Left kidney (tissue), 2 donors: ENCODE data around the gene ASPSCR1. TPM values are rescaled to one million over a fixed set of nuclear protein-coding genes. Genes with fewer than 3 reads are reported as not detected.

Experiments
- DNase-seq: peaks from one replicate; pipeline ENCODE4 v3.0.0-alpha.2; 2013
- polyA plus RNA-seq: library from polyadenylated mRNA; unstranded; fragments of 120-200 nt; gene quantifications from one replicate; pipeline ENCODE4 v1.2.1, GENCODE V29; 2013; ENCODE audit not compliant: insufficient read length

The ASPSCR1 gene
- polyA plus RNA-seq, 1 donor = 25.3 TPM

DNA sequence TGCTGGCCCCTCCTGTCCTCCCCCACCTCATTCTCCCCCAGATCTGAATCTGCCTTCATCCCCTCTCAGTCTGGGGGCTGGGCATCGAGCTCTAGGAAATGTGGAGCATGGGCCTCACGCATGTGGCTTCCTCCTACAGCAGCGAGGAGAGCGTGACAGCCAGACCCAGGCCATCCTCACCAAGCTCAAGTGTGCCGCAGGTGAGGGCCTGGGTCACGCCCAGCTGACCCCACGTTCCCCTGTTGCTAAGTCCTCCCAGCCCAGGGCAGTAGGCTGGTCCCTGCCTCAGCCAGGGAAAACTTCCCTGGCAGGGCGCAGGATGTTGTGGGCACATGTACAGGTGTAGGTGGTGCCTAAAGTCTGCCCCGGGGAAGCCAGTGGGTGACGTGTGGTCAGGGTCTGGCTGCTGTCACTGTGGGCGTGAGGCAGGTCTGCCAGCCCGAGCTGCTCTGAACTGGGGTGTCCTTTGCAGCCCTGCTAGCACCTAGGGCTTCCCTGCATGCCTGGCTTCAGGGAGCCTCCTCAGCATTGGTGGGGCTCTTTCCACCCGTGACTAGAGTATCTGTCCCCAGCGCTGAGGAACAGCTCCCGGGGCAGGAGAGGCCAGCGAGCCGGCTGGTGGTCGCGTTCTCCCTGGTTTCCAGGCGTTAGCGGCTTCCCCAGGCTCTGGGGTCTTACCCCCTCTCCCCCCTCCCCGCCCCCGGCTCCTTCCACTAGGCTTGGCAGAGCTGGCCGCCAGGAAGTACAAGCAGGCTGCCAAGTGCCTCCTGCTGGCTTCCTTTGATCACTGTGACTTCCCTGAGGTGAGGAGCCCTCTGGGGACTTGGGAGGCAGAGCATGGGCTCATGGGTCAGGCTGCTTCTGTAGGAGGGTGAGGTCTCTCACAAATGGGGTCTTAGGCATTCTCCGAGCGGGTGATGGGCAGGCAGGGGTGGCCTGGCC is 77.9 kb downstream of the ASPSCR1 start:
- no peak for DNase-seq

DNA sequence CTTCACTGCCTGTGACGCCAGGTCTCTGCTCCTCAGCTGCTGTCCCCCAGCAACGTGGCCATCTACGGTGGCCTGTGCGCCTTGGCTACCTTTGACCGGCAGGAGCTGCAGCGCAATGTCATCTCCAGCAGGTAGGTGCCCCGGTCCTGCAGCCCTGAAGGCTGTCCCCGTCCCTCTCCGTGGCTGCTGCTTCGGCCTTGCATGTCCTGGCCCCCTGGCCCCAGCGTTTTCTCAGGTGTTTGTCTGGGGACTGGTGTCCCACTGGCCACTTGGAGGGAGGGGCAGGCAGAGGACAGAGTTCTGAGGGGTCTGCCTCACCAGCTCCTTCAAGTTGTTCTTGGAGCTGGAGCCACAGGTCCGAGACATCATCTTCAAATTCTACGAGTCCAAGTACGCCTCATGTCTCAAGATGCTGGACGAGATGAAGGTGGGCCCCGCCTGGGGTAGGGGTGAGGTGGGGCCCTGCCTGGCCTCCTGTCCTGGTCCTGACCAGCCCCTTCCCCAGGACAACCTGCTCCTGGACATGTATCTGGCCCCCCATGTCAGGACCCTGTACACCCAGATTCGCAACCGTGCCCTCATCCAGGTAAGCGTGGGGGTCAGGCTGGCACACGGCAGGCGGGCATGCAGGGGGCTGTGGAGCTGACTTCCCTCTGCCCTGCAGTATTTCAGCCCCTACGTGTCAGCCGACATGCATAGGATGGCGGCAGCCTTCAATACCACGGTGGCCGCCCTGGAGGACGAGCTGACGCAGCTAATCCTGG is 78.7 kb downstream of the ASPSCR1 start:
- no peak for DNase-seq

DNA sequence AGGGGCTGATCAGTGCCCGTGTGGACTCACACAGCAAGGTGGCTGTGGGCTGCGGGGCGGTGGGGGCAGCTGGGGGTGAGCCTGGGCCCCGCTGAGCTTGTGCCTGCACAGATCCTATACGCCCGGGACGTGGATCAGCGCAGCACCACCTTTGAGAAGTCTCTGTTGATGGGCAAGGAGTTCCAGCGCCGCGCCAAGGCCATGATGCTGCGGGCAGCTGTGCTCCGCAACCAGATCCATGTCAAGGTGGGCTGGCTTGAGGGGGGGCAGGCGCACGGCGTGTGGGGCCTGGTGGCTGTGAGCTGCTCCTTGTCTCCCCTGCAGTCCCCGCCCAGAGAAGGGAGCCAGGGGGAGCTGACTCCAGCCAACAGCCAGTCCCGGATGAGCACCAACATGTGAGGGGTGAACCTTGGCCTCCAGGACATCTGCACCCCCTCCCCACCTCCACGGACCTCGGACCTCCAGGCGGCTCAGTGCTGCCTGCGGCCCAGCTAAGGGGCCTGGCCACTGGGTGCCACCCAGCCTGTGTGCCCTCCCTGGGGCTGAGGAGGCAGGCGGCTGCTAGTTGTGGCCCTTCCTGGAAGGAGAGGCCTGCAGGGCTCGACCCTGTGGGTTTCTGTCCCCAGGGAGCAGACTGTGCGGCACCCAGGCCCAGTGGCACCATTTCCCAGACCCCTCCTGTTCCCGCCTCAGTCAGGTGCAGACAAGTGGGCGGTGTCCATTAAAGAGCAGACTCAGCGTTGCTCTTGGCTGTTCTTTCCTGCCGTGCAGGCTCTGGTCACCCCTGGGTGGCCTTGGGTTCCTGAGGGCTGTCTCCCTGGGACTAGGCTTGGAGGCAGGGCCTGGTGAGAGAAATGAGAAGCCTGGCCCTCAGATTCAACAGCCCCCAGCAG is 79.5 kb downstream of the ASPSCR1 start:
- DNase-seq = no peak

DNA sequence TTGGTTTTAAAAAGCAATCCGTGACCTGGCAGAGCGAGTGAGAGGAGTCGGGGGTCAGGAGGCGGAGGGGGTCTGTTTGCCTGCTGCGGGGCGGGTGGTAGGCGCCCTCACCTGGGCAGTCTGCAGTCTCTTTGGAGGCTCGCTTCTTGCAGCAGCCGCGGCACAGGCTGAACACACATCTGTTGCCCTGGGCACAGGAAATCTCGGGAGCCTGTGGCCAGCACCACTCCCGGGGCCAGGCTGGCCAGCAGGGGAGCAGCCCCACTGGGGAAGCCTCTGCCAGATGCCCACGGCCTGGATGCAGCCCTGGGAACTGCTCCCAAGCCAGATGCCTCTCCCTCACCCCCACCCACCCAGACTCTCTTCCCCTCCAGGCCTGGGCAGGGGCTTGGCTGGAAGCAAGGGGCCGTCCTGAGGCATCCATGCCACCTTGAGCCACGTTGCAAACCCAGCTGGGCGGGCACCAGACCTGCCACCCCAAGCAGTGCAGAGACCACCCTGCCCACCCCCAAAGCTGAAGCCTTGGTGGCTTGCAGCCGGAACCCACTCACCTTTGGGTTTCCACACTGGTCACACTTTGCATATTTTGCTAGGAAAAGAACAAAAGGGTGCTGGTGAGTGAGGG is 80.9 kb downstream of the ASPSCR1 start:
- DNase-seq = no peak

DNA sequence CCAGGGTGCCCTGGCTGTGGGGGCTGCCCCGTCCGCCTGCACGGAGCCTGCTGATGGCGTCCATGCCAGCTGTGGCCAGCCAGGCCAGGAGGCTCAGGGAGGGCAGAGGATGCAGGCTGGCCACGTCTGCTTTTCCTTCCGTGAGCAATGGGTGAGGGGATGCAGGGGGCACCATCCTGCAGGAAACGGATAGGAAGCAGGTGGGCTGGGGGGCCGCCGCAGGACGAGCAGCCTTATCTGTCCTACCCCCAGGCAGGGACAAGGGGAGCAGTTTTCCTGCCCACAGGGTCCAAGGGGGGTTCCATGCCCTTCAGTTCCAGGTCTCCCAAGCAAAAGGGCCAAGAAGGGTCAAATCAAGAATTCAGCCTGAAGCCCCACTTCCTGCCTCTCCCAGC is 81.4 kb downstream of the ASPSCR1 start:
- no peak for DNase-seq

DNA sequence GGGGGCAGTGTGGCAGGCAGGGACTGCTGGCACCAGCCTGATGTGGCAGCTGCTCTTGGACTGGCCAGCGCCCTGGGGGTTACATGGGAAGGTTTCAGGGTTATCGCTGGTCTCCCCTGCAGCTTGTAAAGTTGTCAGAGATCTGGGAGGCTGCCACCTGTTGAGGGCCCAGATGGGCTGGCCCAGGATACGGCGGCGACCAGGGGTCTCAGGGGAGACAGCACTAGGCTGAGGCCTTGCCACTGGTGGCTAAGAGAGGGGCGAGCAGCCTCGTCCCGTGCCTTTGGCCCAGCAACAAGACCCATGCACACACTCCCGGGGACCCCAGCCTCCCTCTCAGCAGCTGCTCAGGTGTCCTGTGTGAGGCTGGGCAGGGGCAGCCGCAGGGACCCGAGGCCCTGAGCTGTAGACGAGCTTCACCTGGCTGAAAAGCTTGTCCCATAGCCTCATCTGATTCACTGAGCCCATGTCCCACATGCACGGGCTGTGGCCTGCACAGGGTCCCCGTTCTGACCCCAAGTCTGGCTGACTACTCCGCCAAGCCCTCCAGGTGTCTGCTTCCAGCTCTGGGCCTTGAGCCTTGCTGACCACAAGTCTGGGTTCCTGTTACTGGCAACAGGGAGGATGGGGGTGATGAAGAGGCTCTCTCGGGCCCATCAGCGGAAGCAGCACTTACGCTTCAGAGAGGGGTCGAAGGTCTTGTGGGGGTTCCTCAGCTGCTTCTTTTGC is 82.0 kb downstream of the ASPSCR1 start:
- no peak for DNase-seq

DNA sequence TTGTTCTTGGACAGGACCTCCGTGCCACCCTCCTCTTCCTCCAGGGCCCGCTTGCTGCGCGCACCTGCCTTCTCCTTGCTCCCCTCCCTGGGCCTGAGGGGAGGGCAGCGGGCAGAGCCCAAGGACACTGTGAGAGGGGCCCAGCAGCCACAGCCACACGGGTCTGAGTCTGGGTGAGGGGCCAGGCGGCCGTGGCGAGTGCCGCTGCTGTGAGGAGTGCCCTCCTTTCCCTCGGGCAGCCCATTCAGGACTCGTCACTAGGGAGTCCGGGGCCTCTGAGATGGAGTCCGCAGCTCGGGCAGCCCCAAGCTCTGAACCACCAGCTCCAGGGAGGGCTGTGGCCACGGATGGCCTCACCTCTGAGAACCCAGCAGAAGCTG is 82.6 kb downstream of the ASPSCR1 start:
- DNase-seq = no peak

DNA sequence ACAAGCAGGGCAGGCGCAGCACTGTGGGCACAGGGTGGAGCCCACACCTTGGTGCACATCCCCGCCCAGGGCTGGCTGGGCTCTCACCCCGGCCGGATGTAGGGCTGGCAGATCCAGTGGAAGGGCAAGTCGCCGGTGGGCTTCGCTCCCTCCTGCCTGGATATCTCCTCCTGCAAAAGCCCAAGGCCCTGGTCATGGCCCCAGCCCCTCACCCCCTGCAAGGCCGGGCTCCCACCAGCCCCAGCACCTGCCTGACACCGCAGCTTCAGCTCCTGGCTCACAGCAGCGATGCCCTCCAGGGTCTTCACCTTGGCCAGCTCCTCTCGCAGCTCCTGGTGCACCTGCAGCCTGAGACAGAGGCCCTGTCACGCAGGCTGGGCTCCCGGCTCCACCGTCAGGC is 83.2 kb downstream of the ASPSCR1 start:
- no peak for DNase-seq

DNA sequence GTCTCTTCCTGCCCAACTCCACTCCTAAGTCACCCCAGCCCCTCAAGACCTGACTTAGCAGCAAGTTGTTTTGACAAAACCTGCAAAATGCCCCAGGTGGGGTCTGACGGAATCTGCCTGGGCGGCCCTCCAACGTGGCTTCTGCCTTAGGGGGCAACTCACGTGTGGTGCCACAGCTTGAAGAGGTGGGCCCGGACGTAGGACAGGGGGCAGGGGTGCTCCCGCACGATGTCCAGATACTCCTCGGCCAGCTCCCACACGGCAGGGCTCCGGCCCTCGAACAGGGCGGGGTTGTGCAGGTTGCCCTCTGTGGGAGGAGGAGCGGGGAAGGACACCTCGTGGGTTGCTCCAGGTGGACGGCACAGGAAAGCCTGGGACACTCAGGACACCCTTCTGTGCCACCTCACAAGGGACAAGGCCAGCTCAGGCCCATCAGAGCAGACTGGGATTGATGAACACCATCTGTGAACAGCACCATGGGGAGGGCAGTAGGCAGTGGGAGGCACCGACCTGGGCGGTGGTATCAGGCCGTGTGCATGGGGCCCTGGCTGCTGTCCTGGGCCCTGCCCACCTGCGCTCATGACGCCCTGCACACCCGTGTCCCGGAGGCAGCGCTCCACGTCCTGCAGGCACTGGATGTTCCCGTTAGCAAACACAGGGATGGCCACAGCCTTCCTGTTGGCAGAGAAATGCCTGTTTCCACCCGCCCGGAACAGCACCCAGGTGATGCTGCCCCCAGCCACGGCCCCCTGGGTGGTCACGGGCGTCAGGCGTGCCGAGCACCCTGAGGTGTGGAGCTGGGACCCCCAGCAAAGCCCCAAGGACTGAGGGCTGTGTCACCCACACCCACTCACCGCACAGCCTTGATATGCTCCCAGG is 83.9 kb downstream of the ASPSCR1 start:
- no peak for DNase-seq

DNA sequence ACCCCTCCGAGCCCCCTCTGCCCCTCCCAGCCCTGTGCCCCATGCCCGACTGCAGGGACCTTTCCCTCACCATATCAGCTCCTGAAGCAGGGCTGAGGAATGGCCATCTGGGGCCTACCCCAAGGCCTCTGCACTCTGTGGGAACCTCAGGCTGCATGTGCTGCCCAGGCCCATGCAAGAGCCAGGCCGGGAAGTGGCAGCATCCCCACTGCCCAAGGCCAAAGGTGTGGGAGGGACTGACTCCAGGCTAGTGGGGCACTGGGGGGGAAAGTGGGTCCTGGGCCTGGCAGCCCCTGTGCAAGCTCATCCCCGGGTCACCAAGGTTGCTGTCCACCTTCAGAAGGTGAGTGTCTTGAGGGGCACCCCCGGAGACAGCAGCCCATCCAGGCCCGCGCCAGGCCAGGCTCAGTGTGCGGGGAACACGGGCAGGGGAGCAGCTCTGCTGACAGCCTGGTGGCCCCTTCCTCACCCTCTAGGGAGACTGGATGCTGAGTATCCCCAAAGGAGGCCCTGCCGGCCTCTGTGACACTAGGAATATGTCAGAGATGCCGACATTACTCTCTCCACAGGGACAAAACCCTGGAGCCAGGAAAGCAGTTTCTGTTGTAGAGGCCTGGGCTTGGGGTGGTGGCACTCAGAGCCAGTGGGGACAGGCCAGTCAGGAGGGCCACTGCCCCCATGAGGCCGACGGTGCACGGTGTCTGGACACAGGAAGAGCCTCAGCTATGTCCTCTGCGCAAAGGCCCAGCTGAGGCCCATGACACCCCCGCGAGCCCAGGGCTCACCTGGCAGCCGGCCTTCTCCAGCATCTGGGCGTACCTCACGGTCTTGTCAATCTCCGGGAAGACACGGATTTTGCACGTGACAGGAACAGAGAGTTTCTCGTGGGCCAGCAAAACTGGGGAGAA is 84.9 kb downstream of the ASPSCR1 start:
- DNase-seq = no peak

DNA sequence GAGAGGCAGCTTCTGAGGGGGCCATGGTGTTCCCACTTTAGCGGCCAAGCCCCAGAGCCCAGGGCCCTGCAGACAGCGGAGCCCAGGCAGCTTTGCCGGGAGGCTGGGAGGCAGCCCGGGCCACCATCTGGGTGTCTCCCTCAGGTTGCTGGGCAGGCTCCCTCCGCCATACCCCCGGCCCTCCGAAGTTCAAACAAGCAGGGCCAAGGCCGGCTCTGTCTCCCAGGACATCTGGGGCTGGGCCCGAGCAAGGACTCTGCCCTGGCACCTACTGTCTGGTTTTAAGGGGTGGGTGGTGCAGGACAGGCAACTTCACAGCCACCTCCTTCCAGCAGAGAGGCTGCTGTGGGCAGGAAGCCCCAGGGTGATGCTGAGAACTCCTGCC is 85.5 kb downstream of the ASPSCR1 start:
- no peak for DNase-seq

DNA sequence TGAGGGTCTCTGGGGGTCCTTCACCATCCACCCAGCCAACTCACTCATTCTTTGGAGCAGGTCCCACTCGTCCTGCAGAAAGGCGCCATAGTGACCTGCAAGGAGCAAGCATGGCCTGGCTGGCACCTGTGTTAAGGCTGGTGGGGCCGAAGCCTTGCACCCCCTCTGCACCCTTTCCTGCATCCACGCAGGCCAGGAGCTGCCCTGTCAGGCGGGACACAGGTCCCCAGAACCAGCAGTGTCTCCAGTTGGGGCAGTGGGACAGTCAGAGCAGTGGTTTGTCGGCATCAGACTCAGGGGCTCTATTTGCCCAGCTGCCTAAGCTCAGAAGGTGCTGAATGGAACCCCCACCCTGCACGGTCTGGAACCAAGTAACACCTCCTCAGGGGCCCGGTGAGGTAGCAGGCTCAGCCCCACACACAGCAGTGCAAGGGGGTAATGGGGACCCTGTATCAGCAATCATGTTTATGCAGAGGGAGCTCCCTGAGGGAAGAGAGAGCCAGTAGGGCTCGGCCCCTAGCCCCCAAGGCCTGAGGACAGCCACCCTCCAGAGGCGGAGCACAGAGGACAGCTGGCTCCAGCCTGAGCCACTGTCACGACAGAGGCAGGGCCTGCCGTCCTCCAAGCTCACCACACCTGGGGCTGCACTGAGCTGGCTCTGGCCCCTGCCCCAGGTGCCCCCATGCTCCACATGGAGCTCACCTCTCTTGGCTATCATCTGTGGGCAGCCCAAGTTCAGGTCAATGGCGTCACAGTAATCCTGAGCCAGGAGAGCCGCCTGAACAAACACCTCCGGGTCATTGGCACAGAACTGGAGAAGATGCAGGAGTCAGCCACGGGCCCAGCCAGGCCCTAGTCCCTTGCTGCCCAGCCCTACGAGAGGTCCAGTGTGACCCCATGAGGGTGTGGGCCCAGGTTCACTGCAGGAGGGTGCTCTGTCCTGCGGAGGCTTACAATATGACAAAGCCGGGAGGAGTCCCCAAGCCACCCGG is 86.3 kb downstream of the ASPSCR1 start:
- DNase-seq = no peak

DNA sequence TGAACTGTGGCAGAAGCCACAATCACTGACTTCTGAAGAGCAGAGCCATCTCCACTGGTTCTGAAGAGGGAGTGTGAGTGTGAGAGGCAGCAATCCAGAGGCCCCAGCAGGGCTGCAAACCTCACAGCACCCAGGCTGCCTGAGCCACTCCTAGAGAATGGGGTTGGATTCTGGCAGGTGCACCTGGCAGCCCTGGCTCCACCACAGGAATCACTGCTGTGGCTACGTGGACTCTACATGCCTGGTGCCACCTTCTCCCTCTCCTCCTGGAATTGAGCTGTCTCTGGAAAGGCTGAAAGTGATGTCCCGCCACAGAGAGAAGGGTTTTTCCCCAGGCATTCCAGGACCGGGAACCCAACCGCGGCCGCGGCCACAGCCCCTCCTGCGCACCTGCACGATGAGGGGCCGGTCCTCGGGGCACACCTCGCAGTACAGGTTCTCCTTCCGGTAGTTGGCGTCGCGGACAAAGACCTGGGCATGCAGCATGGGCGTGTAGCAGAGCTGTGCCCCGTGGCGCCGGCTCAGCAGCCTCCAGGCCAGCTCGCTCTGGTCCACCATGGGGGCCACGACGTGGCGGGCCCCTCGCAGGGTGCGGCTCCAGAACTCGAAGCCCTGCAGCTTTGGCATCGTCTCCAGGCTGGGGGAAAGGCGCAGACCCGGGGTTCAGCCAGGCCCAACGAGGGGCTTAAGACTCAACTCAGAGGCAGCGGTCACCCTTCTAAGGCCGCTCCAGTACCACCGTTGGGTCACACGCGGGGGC is 87.2 kb downstream of the ASPSCR1 start:
- no peak for DNase-seq

DNA sequence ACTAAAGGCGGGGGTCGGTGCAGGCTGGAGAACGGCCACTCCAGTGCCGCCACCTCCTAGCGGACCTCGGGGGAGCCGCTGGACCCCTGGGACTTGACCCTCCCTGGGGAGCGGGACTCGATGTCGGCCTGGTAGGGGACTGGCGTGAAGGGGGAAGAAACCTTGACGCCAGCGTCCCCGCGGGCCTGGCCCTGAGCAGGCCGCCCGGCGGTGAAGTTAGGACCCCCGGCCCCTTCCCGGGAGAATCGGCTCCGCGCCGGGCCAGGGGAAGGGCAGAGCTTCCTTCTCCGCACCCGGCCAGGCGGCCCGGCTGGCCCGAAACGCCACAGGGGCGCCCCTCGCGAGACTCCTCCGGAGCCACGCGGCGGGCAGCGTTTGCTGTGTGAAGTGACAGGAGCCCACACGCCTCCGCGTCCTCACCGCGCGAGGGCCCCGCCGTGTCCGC is 87.8 kb downstream of the ASPSCR1 start:
- DNase-seq = no peak

DNA sequence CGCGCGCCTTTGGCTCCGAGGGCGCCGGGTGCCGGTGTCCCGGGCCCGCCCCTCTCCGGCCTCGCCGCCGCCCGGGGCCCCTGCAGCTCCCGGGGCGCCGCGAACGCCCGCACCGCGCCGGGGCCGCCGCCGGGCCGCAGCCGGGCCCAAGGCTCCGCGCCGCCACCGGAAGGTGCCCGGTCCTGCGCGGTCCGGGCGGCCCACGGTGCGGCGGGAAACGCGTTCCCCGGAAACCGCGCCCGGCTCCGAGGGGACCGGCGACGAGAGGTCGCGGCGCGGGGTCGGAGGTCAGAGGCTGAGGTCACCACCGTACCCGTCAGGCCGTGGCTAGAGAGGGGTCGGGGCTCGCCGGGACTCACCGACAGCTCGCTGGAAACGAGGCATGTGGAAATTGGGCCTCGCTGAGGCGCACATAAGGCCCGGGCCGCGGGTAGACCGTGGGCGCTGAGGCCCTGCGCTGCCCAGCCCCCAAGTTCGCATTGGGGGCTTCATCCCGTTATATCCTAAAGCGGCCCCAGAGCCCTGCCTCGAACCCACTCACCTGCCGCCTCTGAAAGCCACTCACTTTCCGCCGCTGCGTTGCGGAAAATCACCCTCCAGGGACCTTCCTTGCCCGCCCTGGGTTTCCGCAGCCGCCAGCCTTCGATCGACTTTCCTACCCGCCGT is 88.3 kb downstream of the ASPSCR1 start, which contains the start of gene DUS1L:
TSS of gene DUS1L (minus strand) at position 167 of the 666 bp plus-strand sequence. CDS start 745 bp downstream, outside the sequence.
- DNase-seq = peak; percentile 46
